Lower leg skin (tissue), 3 donors: ENCODE data around the gene GDPD1.

ENCODE experiments used
- CTCF ChIP-seq, 3 donors: fragments of 450-650 bp; IDR thresholded peaks; one replicate each; pipeline ENCODE4 v1.5.1; 2016; ENCODE audit warnings: antibody characterized with exemption in 3 of 3, mild to moderate bottlenecking in 3 of 3, moderate library complexity in 2 of 3
- POLR2A ChIP-seq, 2 donors: fragments of 450-650 bp; IDR thresholded peaks; one replicate each; pipeline ENCODE4 v1.6.1; 2016 to 2017; ENCODE audit warnings: antibody characterized with exemption in 2 of 2, mild to moderate bottlenecking in 1 of 2, moderate library complexity in 1 of 2

GRCh38 chr17:59193336-59193862, 26.9 kb upstream of the GDPD1 start:
- TF ChIP-seq POLR2A (IDR thresholded peaks at IDR 0.05) (no peak), CTCF (IDR thresholded peaks at IDR 0.05) (no peak)
